Liver (tissue), 3 donors: Measurements from ENCODE around the gene FOXI1.

Source experiments
- SP1 ChIP-seq: IDR thresholded peaks from 2 replicates; pipeline ENCODE4 v1.6.1; 2018; ENCODE audit warnings: antibody characterized with exemption, mild to moderate bottlenecking
- TAF1 ChIP-seq: conservative IDR thresholded peaks from 2 replicates; pipeline ENCODE4 v1.6.1; 2016; ENCODE audit warnings: antibody characterized with exemption, mild to moderate bottlenecking
- TF ChIP-seq, protein P1 (sequence below): fragments of 150-350 bp; IDR thresholded peaks from 2 replicates; pipeline ENCODE4 v1.5.1; 2017; ENCODE audit warnings: improper control_type of control experiment, low read depth, low read length; ENCODE audit not compliant: missing input control
- TF ChIP-seq, protein P2 (sequence below): IDR thresholded peaks from 2 replicates; pipeline ENCODE4 v1.6.1; 2016; ENCODE audit warnings: antibody characterized with exemption
- donor health status: healthy.
- donor health status: healthy.

DNA sequence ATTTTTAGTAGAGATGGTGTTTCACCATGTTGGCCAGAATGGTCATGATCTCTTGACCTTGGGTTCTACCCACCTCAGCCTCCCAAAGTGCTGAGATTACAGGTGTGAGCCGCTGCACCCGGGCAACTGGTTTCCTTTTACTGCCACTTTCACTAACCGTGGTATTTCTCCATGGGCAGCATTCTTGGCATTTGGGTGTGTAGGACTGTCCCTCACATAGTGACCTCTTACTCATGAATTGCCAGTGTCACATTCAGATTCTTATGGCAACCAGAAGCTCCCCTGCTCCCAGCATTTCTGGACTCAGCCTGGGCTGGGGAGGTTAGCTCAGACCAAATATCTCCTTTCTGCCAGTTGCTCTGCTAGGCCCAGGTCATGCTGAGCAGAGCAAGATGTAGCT lies 50.1 kb downstream of the FOXI1 start:
- TF ChIP-seq, protein P1, sequence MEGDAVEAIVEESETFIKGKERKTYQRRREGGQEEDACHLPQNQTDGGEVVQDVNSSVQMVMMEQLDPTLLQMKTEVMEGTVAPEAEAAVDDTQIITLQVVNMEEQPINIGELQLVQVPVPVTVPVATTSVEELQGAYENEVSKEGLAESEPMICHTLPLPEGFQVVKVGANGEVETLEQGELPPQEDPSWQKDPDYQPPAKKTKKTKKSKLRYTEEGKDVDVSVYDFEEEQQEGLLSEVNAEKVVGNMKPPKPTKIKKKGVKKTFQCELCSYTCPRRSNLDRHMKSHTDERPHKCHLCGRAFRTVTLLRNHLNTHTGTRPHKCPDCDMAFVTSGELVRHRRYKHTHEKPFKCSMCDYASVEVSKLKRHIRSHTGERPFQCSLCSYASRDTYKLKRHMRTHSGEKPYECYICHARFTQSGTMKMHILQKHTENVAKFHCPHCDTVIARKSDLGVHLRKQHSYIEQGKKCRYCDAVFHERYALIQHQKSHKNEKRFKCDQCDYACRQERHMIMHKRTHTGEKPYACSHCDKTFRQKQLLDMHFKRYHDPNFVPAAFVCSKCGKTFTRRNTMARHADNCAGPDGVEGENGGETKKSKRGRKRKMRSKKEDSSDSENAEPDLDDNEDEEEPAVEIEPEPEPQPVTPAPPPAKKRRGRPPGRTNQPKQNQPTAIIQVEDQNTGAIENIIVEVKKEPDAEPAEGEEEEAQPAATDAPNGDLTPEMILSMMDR, result no peak
- TF ChIP-seq, protein P2, sequence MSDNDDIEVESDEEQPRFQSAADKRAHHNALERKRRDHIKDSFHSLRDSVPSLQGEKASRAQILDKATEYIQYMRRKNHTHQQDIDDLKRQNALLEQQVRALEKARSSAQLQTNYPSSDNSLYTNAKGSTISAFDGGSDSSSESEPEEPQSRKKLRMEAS, result no peak
- TF ChIP-seq TAF1 (no peak), SP1 (no peak)
